Measurements from ENCODE around the gene TMEM151A.

Gene TMEM151A

DNA sequence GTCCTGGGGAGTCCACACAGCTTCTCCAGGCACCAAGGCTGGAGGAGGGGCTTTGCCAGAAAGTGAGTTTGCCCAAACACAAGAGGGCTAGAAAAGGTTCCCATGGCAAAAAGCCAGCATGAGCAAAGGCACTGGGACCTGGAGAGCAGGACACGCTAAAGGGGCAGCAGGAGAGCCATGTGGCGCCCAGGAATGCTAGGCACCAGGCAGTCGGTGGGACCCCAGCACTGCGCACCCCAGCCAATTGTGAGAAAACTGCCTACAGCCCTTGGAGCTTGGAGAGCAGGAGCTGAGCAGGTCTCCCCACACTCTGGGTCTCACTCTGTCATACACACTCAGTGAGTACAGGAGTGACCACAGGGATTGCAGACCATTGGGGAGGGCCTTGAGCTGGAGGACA is 28.5 kb upstream of the TMEM151A start:
- no peak for DNase-seq (ENCODE audit: insufficient read length, low spot score)
- no peak for FAIRE-seq
- TF ChIP-seq POLR2A (IDR thresholded peaks at IDR 0.05; ENCODE audit: low read depth, low read length), result no peak

DNA sequence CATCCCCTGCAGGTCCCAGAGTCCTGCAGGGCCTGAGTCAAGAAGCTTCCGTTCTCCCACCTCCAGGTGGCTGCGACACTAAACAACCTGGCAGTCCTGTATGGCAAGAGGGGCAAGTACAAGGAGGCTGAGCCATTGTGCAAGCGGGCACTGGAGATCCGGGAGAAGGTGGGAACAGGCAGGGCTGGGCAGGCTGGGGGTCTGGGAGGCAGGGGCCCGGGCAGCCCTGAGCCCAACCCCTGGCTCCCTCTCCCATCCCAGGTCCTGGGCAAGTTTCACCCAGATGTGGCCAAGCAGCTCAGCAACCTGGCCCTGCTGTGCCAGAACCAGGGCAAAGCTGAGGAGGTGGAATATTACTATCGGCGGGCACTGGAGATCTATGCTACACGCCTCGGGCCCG is 27.9 kb upstream of the TMEM151A start:
- TF ChIP-seq POLR2A (IDR thresholded peaks at IDR 0.05; ENCODE audit: low read depth, low read length), result no peak
- no peak for DNase-seq (ENCODE audit: insufficient read length, low spot score)
- no peak for FAIRE-seq

DNA sequence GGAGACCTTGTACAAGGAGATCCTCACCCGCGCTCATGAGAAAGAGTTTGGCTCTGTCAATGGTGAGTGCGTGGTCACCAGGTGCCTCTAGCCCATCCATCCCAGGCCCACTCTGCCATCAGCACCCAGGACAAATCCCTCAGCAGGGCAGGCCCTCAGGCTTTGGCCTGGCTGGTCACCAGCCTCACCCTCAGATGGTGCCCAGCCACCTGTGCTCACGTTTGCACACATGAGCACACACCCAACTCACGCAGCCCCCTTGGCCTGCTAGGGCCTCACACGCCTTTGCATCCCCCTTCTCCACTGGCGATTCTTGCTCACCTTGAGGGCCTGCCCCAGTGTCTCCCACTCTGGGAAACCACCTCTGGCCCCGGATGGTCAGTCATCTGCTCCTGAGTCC is 27.3 kb upstream of the TMEM151A start:
- FAIRE-seq, result no peak
- no peak for DNase-seq (ENCODE audit: insufficient read length, low spot score)
- no peak for TF ChIP-seq POLR2A (IDR thresholded peaks at IDR 0.05; ENCODE audit: low read depth, low read length)

DNA sequence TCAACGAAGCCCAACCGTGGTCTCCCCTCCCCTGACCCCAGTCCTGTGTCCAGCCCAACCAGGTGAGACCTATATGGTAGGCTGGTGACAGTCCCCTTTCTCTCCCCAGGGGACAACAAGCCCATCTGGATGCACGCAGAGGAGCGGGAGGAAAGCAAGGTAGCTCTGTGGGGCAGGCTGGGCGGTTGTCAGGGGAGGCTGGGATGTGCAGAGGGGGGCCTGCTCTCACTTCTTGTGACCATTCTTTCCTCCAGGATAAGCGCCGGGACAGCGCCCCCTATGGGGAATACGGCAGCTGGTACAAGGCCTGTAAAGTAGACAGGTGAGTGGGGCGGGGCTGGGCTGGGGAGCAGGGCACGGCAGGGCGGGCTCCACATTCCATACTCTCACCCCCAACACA is 26.8 kb upstream of the TMEM151A start:
- DNase-seq (ENCODE audit: insufficient read length, low spot score), result no peak
- TF ChIP-seq POLR2A (IDR thresholded peaks at IDR 0.05; ENCODE audit: low read depth, low read length), result no peak
- FAIRE-seq, result no peak

DNA sequence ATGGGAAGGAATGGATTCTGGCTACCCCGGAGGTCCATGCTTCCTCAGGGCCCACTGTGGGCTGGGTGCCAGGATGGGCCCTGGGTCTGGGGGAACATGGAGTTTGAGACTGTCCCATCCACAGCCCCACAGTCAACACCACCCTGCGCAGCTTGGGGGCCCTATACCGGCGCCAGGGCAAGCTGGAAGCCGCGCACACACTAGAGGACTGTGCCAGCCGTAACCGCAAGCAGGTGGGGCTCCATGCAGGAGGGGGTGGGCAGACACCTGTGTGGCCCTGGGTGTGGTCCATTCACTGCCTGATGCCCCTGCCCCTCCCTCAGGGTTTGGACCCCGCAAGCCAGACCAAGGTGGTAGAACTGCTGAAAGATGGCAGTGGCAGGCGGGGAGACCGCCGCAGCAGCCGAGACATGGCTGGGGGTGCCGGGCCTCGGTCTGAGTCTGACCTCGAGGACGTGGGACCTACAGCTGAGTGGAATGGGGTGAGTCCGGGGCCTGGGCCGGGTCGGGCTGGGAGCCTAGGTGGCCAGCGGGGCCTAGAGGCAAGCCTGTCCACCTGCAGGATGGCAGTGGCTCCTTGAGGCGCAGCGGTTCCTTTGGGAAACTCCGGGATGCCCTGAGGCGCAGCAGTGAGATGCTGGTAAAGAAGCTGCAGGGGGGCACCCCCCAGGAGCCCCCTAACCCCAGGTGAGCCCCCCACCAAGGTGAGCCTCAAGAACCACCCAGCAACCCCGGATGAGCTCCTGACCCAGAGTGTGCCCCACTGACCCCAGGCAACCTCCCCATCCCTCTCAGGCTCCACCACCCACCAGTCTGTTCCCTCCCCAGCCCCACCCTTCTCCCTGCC is 25.9 kb upstream of the TMEM151A start:
- TF ChIP-seq POLR2A (IDR thresholded peaks at IDR 0.05; ENCODE audit: low read depth, low read length), result no peak
- DNase-seq (ENCODE audit: insufficient read length, low spot score) (no peak), FAIRE-seq (no peak)

DNA sequence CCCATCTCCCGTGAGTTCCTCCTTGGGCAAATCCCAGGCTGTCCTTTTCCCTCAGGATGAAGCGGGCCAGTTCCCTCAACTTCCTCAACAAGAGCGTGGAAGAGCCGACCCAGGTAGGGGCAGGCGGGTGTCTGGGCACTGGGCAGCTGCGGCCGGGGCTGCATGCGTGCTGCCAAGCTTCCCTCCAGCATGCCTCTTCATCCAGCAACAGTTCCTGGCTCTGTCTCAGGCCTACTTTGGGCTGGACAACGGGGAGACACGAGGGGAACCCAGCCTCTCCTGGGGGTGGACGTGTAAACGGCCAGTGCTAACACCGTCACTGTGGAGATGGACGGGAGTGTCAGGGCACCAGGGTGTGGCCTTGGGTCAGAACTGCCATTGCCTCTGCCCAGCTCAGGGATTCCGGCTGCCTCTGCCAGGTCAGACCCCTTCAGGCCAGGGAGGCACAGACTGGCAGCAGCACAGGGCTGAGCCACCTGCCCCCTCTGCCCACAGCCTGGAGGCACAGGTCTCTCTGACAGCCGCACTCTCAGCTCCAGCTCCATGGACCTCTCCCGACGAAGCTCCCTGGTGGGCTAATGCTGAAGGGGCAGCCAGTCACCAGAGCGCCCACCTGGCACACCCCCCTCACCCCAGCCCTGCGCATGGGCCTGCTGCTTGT is 25.2 kb upstream of the TMEM151A start:
- DNase-seq (ENCODE audit: insufficient read length, low spot score) (no peak), FAIRE-seq (no peak)
- TF ChIP-seq POLR2A (IDR thresholded peaks at IDR 0.05; ENCODE audit: low read depth, low read length), result 0 out of 2 replicates have a peak, but pooled peaks have one; percentile 14

DNA sequence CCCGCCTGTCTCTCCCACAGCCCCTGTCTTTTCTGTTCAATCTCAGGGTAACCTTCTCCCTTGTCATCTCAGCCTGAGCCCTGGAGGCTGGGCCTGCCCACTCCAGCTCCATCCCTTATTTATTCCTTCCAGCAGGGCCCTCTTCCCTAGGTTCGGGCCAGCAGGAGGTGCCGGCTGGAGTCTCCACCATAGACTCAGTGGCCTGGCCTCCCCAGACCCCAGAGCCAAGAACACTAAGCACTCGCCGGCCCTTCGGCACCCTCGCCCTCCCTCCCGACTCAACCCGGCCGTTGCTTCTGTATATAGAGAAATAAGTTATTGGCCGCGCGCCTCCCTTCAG is 24.7 kb upstream of the TMEM151A start:
- DNase-seq (ENCODE audit: insufficient read length, low spot score) (no peak), FAIRE-seq (no peak)
- no peak for TF ChIP-seq POLR2A (IDR thresholded peaks at IDR 0.05; ENCODE audit: low read depth, low read length)

DNA sequence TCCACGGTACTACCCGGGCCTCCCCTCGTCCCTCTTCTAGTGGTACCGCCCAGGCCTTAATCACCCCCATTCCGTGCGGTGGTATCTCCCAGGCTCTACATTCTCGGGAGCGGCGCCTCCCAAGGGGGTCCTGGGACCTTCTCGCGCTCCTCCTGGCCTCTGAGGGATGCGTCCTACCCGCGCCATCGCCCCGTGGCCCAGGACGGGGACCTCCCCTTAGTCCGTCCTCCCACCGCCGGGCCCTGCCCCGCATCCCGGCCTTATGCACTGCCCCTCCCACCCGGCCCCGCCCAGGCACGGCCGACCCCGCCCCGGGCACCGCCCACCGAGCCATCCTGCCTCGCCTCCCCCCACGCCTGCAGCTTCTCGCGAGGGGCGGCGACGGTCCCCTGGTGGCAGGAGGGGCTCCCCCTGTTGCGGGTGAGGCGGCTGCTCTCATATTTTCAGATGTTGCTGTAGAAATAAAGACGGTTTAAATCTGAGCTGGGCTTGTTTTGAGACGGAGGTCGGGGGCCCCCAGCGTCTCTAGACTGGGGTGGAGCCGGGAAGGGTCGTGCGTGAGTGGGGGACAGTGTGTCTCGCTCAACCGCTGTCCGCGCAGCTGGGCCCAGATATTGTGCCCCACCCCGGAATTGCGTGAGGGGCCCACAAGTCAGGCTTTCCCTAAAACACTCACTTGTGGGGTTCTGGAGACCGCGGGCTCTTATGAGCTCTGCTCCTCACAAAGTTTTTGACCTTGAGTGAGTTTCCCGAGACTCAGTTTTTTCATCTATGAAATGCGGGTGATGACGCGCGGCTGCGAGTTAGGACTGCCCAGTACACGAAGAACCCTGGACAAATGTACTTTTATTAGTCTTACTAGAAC is 24.1 kb upstream of the TMEM151A start:
- DNase-seq (ENCODE audit: insufficient read length, low spot score) (peak; percentile 81), FAIRE-seq (no peak)
- no peak; the same call in 1 of the 2 replicates for TF ChIP-seq POLR2A (IDR thresholded peaks at IDR 0.05; ENCODE audit: low read depth, low read length)

DNA sequence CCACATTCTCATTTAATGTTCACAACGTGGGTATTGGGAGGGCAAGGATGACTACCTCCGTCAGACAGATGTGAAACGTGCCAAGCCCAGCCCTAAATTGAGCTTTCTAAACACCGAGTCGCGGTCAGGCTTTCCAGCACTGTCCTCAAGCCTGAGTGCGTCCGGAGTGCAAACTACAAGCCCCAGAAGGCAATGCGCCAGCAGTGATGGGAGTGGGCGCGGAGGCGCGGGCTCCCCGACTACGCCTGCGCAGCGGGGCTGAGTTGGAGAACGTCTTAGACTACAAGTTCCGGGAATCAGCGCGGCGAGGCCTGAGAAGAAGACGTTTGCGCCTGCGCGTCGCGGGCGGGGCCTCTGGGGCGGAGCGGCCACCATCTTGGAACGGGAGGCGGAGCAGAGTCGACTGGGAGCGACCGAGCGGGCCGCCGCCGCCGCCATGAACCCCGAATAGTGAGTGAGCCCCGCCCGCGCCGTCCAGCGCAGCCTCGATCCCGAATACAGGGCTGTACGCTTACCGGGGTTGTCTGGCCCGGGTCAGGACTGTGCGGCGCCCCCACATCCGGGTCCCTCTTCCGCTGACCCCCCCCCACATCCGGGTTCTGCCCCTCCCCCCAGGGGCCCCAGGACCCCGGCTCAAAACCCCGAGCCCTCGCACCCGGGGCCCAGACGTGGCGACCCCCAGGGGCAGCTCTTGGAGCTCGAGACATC is 23.3 kb upstream of the TMEM151A start, which contains the start of gene RAB1B:
TSS of gene RAB1B (plus strand) at position 396 of the 708 bp plus-strand sequence. CDS start at position 437, 41 bp downstream.
- FAIRE-seq (no peak), DNase-seq (ENCODE audit: insufficient read length, low spot score) (peak; percentile 95)
- TF ChIP-seq POLR2A (IDR thresholded peaks at IDR 0.05; ENCODE audit: low read depth, low read length), result 0 out of 2 replicates have a peak, but pooled peaks have one; percentile 43

DNA sequence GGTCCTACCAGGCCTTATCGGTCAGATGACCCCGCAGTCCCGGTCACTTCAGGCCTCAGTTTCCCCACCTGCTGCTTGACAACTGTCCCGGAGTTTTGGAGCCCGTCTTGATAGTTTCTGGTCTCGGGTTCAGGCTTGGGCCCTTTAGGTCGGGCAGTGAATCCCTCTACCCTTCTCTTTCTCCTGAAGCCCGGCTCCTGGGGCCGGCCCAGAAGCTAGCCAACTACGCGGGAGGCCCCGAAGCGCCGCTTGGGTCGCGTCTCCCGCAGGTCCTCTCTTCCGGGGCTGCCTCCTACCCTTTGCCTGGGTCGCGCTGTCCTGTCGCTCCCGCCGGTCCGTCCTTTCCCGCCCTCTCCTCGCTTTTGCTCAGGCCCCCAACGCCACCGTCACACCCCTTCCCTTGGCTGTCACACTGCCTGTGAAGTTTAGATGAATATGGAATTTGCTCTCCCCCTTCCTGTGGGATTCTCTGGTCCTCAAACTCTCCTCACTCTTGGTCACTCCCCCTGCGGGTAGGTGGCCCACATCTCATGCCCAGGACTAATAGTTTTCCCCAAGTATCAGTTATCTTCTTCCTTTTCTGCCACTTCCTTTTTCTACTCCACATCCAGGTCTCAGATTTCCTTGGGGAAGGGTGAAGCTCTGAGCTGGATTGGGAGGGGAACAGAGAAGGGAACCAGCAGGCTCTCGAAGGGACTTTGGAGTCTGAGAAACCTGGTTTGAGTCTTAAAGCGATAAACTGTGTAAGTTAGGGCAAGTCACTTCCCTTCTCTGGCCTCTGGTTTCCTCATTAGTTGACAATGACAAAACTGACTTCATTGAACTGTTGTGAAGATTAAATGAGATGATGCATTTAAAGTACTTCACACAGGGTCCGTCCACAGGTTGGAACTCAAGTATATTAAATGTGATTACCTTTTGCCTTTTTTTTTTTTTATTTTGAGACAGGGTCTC is 22.5 kb upstream of the TMEM151A start:
- TF ChIP-seq POLR2A (IDR thresholded peaks at IDR 0.05; ENCODE audit: low read depth, low read length), result no peak
- FAIRE-seq (no peak), DNase-seq (ENCODE audit: insufficient read length, low spot score) (no peak)

DNA sequence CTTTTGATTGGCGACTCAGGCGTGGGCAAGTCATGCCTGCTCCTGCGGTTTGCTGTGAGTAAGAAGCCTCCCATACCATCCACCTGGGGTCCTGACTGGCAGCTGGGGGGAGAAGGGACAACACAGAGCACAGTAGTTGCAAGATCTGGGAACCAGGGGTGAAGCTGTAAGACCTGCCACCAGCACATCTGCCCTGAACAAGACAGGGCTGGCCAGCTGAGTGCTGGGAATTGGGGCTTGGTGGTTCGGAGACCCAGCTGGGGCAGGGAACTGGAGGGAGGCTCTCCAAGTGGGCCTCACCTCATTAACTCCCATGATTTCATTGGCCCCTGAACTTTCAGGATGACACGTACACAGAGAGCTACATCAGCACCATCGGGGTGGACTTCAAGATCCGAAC is 19.9 kb upstream of the TMEM151A start:
- DNase-seq (ENCODE audit: insufficient read length, low spot score), result no peak
- TF ChIP-seq POLR2A (IDR thresholded peaks at IDR 0.05; ENCODE audit: low read depth, low read length), result no peak
- FAIRE-seq, result no peak

DNA sequence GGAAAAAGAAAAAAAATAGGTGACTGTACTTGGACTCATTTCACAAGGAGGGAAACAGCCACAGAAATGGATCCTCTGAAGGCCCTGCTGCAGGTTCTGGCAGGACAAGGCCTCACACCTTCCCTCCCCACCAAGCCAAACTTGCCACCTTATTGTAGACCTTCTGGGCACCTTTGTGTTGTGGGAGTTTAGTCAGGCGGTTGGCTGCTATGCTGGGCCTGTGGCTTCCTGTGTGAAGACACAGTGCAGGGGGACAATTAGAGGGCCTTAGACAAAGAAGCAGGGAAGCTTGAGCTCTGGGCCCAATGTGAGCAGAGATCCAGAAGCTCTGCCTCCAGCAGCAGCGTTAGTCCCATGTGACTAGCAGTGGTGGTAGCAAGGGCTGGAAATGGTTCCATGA is 19.1 kb upstream of the TMEM151A start:
- FAIRE-seq (no peak), DNase-seq (ENCODE audit: insufficient read length, low spot score) (no peak)
- no peak for TF ChIP-seq POLR2A (IDR thresholded peaks at IDR 0.05; ENCODE audit: low read depth, low read length)

Measured in H54 (cell line).